ENCODE data around the gene ZNF335. TPM values are rescaled to one million over a fixed set of nuclear protein-coding genes. Genes with fewer than 3 reads are reported as not detected.

Gene ZNF335
- total and polyA plus RNA-seq, 8 donors = 15.3 to 23.3 (median 16.7) TPM

- Histone ChIP-seq H3K27ac (peak overlapping the region; percentile 74 to 75), H3K4me1 (peaks cover 15 to 38% of the 10 kb centered on the region in 2 donors), H3K27me3 (no peaks in the 10 kb centered on the region), H3K36me3 (no peaks in the 10 kb centered on the region), H3K9me3 (no peaks in the 10 kb centered on the region), H3K4me3 (no peak overlapping the region)
- intact Hi-C loops (cut with DNase I) = no loop called here
- DNase-seq (peak in 2 of 4 donors; percentile 72 to 86), ATAC-seq (peak; percentile 59)
- TF ChIP-seq CTCF (IDR thresholded peaks at IDR 0.05) = no peak
Measured at GRCh38 chr20:45924391-45925261, 47.4 kb downstream of the ZNF335 start.

GRCh38 chr20:45921337-45922189 is 50.4 kb downstream of the ZNF335 start:
- peaks cover 22 to 59% of the 10 kb centered on the region in 2 donors for H3K4me1 ChIP-seq
- no peak for DNase-seq
- no peaks in the 10 kb centered on the region for H3K9me3 ChIP-seq
- ATAC-seq = no peak
- intact Hi-C loops (cut with DNase I) = no loop called here
- no peak overlapping the region for H3K27ac ChIP-seq
- no peaks in the 10 kb centered on the region for H3K36me3 ChIP-seq
- no peak for TF ChIP-seq CTCF (IDR thresholded peaks at IDR 0.05)
- no peak overlapping the region for H3K4me3 ChIP-seq
- H3K27me3 ChIP-seq = no peaks in the 10 kb centered on the region

DNA sequence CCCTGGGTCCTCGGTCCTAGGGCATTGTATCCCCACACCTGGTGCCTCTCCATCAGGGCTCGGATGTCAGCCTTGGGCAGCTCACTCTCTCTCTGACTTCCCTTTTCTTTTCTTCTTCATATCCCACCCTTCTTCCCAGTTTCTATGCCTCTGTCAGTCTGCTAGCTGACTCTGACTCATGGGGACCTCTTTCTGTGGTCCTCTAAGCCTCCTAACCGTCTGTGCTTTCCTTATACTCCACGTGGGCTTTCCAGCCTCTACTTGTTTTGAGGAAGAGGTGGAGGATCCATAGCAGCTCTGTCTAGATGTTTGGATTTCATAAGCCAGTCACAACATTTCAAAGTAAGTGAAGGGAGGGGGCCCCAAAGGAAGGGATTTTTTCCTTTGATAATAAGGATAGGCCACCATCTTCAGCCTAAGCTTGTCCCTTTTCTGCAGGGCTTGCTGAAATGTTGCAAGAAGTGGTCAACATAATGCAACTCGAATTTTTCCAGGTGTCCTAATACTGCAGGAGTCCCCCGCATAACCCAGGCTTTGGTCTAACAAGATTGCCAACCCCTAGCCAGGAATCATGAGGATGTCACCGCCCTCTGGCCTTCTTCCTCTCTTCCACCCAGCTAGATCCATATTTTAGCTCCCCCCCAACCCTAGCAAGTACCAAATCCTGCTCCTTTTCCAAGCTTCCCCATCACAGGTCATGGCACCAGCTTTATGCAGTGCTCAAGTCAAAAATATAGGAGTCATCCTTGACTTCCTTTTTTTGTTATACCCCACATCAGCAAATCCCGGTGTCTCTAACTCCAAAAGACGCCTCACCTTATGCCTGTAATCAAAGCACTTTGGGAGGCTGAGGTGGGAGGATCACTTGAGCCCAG is 51.3 kb downstream of the ZNF335 start:
- H3K4me3 ChIP-seq = no peak overlapping the region
- H3K36me3 ChIP-seq = no peaks in the 10 kb centered on the region
- H3K4me1 ChIP-seq = peaks cover 22 to 59% of the 10 kb centered on the region in 2 donors
- peak overlapping the region; percentile 33 to 85 for H3K27ac ChIP-seq
- intact Hi-C loops (cut with DNase I) = no loop called here
- H3K27me3 ChIP-seq = no peaks in the 10 kb centered on the region
- ATAC-seq (peak; percentile 8), DNase-seq (no peak)
- TF ChIP-seq CTCF (IDR thresholded peaks at IDR 0.05) = no peak
- no peaks in the 10 kb centered on the region for H3K9me3 ChIP-seq

- H3K9me3 ChIP-seq = no peaks in the 10 kb centered on the region
- H3K4me3 ChIP-seq = no peak overlapping the region
- peaks cover 22 to 64% of the 10 kb centered on the region in 2 donors for H3K4me1 ChIP-seq
- no peaks in the 10 kb centered on the region for H3K27me3 ChIP-seq
- ATAC-seq = peak; percentile 35
- no peaks in the 10 kb centered on the region for H3K36me3 ChIP-seq
- peak in 3 of 4 donors; percentile 62 to 92 (median 76) for DNase-seq
- intact Hi-C loops (cut with DNase I) = no loop called here
- H3K27ac ChIP-seq = peak overlapping the region; percentile 33 to 85
- no peak for TF ChIP-seq CTCF (IDR thresholded peaks at IDR 0.05)
Measured at GRCh38 chr20:45919542-45920399, 52.2 kb downstream of the ZNF335 start.
